PFSK-1 (cell line): ENCODE results near the gene SRPRA. TPM values are rescaled to one million over a fixed set of nuclear protein-coding genes. Genes with fewer than 3 reads are reported as not detected.

ENCODE experiments used
- FOXP2 ChIP-seq: optimal IDR thresholded peaks from 2 replicates; pipeline ENCODE3; 2011; ENCODE audit warnings: borderline replicate concordance, control low read depth, inconsistent platforms; ENCODE audit not compliant: insufficient read depth; ENCODE audit errors: extremely low read length, extremely low read depth
- POLR2AphosphoS5 ChIP-seq: IDR thresholded peaks from 2 replicates; pipeline ENCODE4 v1.6.1; 2012; ENCODE audit warnings: low read depth, mild to moderate bottlenecking, control low read depth, low read length, moderate library complexity
- SIN3A ChIP-seq: IDR thresholded peaks from 2 replicates; pipeline ENCODE4 v1.6.1; 2012; ENCODE audit warnings: mild to moderate bottlenecking, low read length, moderate library complexity, borderline replicate concordance; ENCODE audit not compliant: insufficient read depth
- TAF1 ChIP-seq: IDR thresholded peaks from 2 replicates; pipeline ENCODE4 v1.6.1; 2012; ENCODE audit warnings: low read length, control low read depth, borderline replicate concordance; ENCODE audit not compliant: insufficient read depth
- polyA plus RNA-seq: library from polyadenylated mRNA; unstranded; fragments of >200 nt; gene quantifications from one replicate; pipeline ENCODE4 v1.2.1, GENCODE V29; 2012; ENCODE audit warnings: low read depth, missing spikeins; ENCODE audit not compliant: insufficient read length
- TF ChIP-seq, protein P1 (sequence below), 2 experiments: IDR thresholded peaks; 2 replicates each; pipeline versions ENCODE4 v1.6.1 to v1.8.0; 2011 to 2012; ENCODE audit warnings: low read depth in 2 of 2, low read length in 2 of 2, control low read depth in 1 of 2, inconsistent platforms in 1 of 2, mild to moderate bottlenecking in 1 of 2, moderate library complexity in 1 of 2; ENCODE audit not compliant: insufficient read depth in 1 of 2

SRPRA gene, protein sequence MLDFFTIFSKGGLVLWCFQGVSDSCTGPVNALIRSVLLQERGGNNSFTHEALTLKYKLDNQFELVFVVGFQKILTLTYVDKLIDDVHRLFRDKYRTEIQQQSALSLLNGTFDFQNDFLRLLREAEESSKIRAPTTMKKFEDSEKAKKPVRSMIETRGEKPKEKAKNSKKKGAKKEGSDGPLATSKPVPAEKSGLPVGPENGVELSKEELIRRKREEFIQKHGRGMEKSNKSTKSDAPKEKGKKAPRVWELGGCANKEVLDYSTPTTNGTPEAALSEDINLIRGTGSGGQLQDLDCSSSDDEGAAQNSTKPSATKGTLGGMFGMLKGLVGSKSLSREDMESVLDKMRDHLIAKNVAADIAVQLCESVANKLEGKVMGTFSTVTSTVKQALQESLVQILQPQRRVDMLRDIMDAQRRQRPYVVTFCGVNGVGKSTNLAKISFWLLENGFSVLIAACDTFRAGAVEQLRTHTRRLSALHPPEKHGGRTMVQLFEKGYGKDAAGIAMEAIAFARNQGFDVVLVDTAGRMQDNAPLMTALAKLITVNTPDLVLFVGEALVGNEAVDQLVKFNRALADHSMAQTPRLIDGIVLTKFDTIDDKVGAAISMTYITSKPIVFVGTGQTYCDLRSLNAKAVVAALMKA
- polyA plus RNA-seq, result 149 TPM

DNA sequence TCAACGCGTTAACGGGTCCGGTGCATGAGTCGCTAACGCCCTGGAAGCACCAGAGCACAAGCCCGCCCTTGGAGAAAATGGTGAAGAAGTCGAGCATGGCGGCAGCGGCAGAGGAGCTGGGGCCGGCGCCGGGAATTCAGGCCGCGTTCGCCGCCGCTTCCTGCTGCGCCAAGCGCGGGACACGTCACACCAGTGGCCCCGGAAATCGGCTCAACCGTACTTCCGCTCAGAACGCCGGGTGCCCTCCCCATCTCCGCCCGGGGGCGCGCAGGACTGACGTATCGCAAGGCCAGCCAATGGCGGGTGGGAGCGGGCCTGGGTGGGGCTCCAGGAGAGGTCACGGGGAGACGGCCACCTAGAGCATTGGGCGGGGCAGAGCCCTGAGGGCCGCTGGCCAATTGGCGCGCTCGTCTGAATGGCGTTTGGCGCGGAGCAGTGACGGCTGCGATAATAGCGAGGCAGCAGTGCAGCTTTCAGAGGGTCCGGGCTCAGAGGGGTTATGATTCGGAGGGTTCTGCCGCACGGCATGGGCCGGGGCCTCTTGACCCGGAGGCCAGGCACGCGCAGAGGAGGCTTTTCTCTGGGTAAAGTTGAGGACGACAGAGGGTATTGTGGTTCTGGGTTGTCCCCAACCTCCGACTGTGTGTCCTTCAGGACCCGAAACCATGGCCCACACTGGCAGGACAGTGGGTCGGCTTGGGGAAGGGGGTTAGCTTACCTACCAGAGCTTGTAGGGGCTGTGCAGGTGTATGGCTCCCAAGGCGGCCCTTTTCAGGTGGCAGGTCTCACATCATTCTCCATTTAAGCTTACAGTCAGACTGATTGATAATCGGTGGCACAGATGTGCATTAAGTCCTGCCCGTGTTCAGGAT is at the start of gene SRPRA, which contains the start of gene FOXRED1:
TSS of gene SRPRA (minus strand) at position 188 of the 872 bp plus-strand sequence. CDS start at position 97, 91 bp downstream.
TSS of gene FOXRED1 (plus strand) at position 447 of the 872 bp plus-strand sequence. CDS start at position 500, 53 bp downstream.
- TF ChIP-seq POLR2AphosphoS5, result peak; percentile 96
- peak; percentile 87; the same call in 1 of the 2 replicates for TF ChIP-seq TAF1
- TF ChIP-seq, protein P1, sequence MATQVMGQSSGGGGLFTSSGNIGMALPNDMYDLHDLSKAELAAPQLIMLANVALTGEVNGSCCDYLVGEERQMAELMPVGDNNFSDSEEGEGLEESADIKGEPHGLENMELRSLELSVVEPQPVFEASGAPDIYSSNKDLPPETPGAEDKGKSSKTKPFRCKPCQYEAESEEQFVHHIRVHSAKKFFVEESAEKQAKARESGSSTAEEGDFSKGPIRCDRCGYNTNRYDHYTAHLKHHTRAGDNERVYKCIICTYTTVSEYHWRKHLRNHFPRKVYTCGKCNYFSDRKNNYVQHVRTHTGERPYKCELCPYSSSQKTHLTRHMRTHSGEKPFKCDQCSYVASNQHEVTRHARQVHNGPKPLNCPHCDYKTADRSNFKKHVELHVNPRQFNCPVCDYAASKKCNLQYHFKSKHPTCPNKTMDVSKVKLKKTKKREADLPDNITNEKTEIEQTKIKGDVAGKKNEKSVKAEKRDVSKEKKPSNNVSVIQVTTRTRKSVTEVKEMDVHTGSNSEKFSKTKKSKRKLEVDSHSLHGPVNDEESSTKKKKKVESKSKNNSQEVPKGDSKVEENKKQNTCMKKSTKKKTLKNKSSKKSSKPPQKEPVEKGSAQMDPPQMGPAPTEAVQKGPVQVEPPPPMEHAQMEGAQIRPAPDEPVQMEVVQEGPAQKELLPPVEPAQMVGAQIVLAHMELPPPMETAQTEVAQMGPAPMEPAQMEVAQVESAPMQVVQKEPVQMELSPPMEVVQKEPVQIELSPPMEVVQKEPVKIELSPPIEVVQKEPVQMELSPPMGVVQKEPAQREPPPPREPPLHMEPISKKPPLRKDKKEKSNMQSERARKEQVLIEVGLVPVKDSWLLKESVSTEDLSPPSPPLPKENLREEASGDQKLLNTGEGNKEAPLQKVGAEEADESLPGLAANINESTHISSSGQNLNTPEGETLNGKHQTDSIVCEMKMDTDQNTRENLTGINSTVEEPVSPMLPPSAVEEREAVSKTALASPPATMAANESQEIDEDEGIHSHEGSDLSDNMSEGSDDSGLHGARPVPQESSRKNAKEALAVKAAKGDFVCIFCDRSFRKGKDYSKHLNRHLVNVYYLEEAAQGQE (IDR thresholded peaks at IDR 0.05; ENCODE audit: insufficient read depth in 1 of 2, low read depth in 2 of 2, low read length in 2 of 2), result 0 out of 4 replicates have a peak, but pooled peaks of 1 of the 2 experiments have one; percentile 36
- peak; percentile 20; the same call in 1 of the 2 replicates for TF ChIP-seq SIN3A
- peak; percentile 57 for TF ChIP-seq FOXP2

DNA sequence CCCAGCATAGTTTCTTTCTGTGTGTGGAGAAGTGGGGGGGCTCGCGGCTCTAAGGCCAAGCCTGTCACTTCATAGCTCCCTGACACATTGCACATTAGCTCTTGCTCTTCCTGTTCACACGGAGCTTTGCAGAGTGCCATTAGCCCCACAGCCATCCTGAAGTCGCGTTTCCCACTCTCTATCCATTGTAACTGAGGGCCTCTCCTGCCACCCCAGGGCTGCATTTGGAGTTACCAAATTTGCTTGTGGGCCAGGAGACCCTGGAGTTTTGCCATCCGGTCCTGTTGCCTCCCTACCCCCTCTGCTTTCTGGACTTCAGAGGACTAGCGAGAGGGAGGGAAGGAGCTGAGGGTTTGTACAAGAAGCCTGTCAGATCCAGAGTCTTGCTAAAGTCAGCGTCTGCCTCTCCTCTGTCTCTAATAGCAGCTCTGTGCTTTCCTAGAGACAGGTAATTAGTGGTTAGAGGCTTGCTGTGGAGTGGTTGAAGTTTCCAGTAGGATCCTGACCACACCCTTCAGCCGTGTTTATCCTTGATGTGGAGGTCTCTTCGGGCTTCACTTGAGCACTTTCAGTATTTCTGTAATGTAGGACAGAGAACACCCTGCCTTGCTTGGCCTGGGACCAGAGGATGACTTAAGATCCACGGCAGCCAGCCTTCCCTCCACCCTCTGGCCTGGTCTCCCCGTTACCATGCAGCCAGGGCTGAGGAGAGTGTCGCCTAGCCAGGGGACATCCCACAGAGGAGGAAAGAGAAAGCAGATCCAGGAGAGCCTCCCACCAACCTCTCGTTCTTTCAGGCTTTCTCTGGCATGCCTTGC is 49.3 kb upstream of the SRPRA start:
- TF ChIP-seq TAF1, result no peak; the same call in 1 of the 2 replicates
- TF ChIP-seq SIN3A, result no peak

DNA sequence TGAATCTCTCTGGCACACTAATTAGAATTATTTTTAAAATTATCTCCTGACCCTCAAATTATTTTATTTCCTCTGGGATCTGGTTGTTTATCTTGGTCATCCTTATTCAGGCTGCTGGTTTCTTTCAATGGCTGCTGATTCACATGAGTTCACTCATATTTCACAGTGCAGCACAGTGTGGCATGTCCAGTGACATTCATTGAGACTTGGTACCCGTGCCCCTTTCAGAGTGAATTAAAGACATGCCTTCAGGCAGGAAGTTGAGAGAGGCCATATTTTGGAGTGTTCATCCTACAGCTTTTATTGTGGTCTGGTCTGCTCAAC is 48.7 kb upstream of the SRPRA start:
- TF ChIP-seq TAF1 (no peak; the same call in 1 of the 2 replicates), SIN3A (no peak), FOXP2 (no peak), POLR2AphosphoS5 (no peak)
- TF ChIP-seq, protein P1 (IDR thresholded peaks at IDR 0.05; ENCODE audit: insufficient read depth in 1 of 2, low read depth in 2 of 2, low read length in 2 of 2), result no peak

DNA sequence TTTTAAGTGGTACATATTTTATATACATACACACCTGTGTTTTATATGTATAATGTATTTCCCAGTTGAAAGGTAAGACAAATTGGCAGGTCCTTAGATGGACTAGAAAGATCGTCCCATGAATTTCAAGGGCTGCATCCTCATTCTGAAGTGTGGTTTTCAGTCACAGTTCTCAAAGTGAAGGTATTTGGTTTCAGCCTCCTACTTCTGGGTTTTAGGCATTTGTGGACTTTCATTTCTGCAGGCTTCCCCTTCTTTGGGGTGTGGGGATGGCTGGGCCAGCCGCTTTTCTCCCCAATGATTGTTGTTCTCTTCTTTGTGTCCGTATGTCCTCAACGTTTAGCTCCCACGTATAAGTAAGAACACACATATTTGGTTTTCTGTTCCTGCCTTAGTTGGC is 45.1 kb upstream of the SRPRA start:
- TF ChIP-seq TAF1, result no peak
- TF ChIP-seq SIN3A, result no peak
- TF ChIP-seq FOXP2, result no peak
- TF ChIP-seq POLR2AphosphoS5, result no peak
- TF ChIP-seq, protein P1 (IDR thresholded peaks at IDR 0.05; ENCODE audit: insufficient read depth in 1 of 2, low read depth in 2 of 2, low read length in 2 of 2), result no peak
